HepG2 (cell line): ENCODE measurements around the gene TRA2B. TPM values are rescaled to one million over a fixed set of nuclear protein-coding genes. Genes with fewer than 3 reads are reported as not detected.

ENCODE experiments used
- AHR ChIP-seq: IDR thresholded peaks from 2 replicates; pipeline ENCODE4 v1.6.1; 2018; ENCODE audit warnings: missing genetic modification reagents, missing compliant biosample characterization
- CCDC6 ChIP-seq: sonication (generic); formaldehyde crosslinking; IDR thresholded peaks from 2 replicates; pipeline ENCODE4 v1.8.1; 2022; ENCODE audit warnings: mild to moderate bottlenecking, missing genetic modification reagents, moderate library complexity
- EHMT2 ChIP-seq: fragments of 200-600 bp; sonication (generic); IDR thresholded peaks from 2 replicates; pipeline ENCODE4 v1.7.0; 2017; ENCODE audit warnings: antibody characterized with exemption, low read depth, low read length, borderline replicate concordance
- ELF1 ChIP-seq: sonication (generic); formaldehyde crosslinking; IDR thresholded peaks from 2 replicates; pipeline ENCODE4 v1.4.0; 2020; ENCODE audit warnings: missing genetic modification reagents
- FOXK2 ChIP-seq: fragments of 450-650 bp; IDR thresholded peaks from 2 replicates; pipeline ENCODE4 v1.6.1; 2016
- HDAC1 ChIP-seq: sonication (generic); formaldehyde crosslinking; IDR thresholded peaks from 2 replicates; pipeline ENCODE4 v1.5.1; 2020; ENCODE audit warnings: mild to moderate bottlenecking, missing genetic modification reagents
- HMGXB4 ChIP-seq, 2 experiments: sonication (generic) in 1 of 2; formaldehyde crosslinking in 1 of 2; IDR thresholded peaks; 2 replicates each; pipeline versions ENCODE4 v1.4.0 to v1.6.1; 2018 to 2020; ENCODE audit warnings: missing genetic modification reagents in 2 of 2, borderline replicate concordance in 1 of 2, low read depth in 1 of 2, mild to moderate bottlenecking in 1 of 2, missing biosample characterization in 1 of 2
- HNF1A ChIP-seq, 2 experiments: sonication (generic) in 1 of 2; formaldehyde crosslinking in 1 of 2; IDR thresholded peaks; 2 replicates each; pipeline versions ENCODE4 v1.4.0 to v1.6.1; 2016 to 2020; ENCODE audit warnings: borderline replicate concordance in 1 of 2, low read depth in 1 of 2, mild to moderate bottlenecking in 1 of 2, missing genetic modification reagents in 1 of 2
- HOXA9 ChIP-seq: sonication (generic); formaldehyde crosslinking; IDR thresholded peaks from 2 replicates; pipeline ENCODE4 v1.8.1; 2022; ENCODE audit warnings: missing genetic modification reagents, mild to moderate bottlenecking, moderate library complexity, borderline replicate concordance
- JUN ChIP-seq: sonication (generic); formaldehyde crosslinking; IDR thresholded peaks from 2 replicates; pipeline ENCODE4 v1.4.0; 2020; ENCODE audit warnings: mild to moderate bottlenecking, missing genetic modification reagents
- MED1 ChIP-seq: sonication (generic); formaldehyde crosslinking; IDR thresholded peaks from 2 replicates; pipeline ENCODE4 v1.4.0; 2020; ENCODE audit warnings: missing genetic modification reagents
- NR2F2 ChIP-seq: IDR thresholded peaks from 2 replicates; pipeline ENCODE4 v1.6.1; 2012; ENCODE audit warnings: low read depth, inconsistent platforms, borderline replicate concordance
- PBX3 ChIP-seq: sonication (generic); formaldehyde crosslinking; IDR thresholded peaks from 2 replicates; pipeline ENCODE4 v1.8.1; 2023; ENCODE audit warnings: missing genetic modification reagents, inconsistent platforms, borderline replicate concordance
- RAD21 ChIP-seq: fragments of 450-650 bp; formaldehyde crosslinking; IDR thresholded peaks from 2 replicates; pipeline ENCODE4 v1.5.0; 2020; ENCODE audit warnings: mild to moderate bottlenecking
- RBM39 ChIP-seq: fragments of 200-400 bp; formaldehyde crosslinking; IDR thresholded peaks from one replicate; pipeline ENCODE4 v1.6.1; 2018; ENCODE audit warnings: antibody characterized with exemption, mild to moderate bottlenecking, low read depth, low read length; ENCODE audit not compliant: poor library complexity, severe bottlenecking
- TRIM24 ChIP-seq: sonication (generic); formaldehyde crosslinking; IDR thresholded peaks from 2 replicates; pipeline ENCODE4 v1.8.0; 2022; ENCODE audit warnings: mild to moderate bottlenecking, missing genetic modification reagents
- WIZ ChIP-seq: sonication (generic); formaldehyde crosslinking; IDR thresholded peaks from 2 replicates; pipeline ENCODE4 v1.5.1; 2020; ENCODE audit warnings: mild to moderate bottlenecking, missing genetic modification reagents
- ZNF225 ChIP-seq: sonication (generic); formaldehyde crosslinking; IDR thresholded peaks from 2 replicates; pipeline ENCODE4 v1.4.0; 2020; ENCODE audit warnings: mild to moderate bottlenecking, missing genetic modification reagents
- ZNF607 ChIP-seq: sonication (generic); formaldehyde crosslinking; IDR thresholded peaks from 2 replicates; pipeline ENCODE4 v1.5.1; 2020; ENCODE audit warnings: missing genetic modification reagents, mild to moderate bottlenecking, borderline replicate concordance
- ZNF790 ChIP-seq: sonication (generic); formaldehyde crosslinking; IDR thresholded peaks from 2 replicates; pipeline ENCODE4 v1.8.0; 2022; ENCODE audit warnings: missing genetic modification reagents, mild to moderate bottlenecking, borderline replicate concordance
- ZZZ3 ChIP-seq: sonication (generic); formaldehyde crosslinking; IDR thresholded peaks from 2 replicates; pipeline ENCODE4 v1.4.0; 2020; ENCODE audit warnings: missing genetic modification reagents, mild to moderate bottlenecking, borderline replicate concordance
- polyA plus RNA-seq, 8 experiments: library from polyadenylated mRNA; depleted of rRNA in 3 of 8; stranded (reverse) in 7 of 8; unstranded in 1 of 8; fragments of >200 nt; fragmentation: Illumina TruSeq in 4 of 8; extraction: Trizol in 4 of 8; gene quantifications; 2 replicates each; pipeline versions ENCODE4 v1.2.1 to v1.2.3, GENCODE V29; 2011 to 2016; ENCODE audit warnings: low read depth in 4 of 8, missing spikeins in 1 of 8, mixed read lengths in 1 of 8; ENCODE audit not compliant: insufficient read depth in 1 of 8
- total RNA-seq, 5 experiments: library from RNA; depleted of rRNA; stranded (reverse); fragments of >200 nt; fragmentation: Illumina TruSeq; extraction: Trizol; gene quantifications; 2 replicates each; pipeline ENCODE4 v1.2.3, GENCODE V29; 2016; ENCODE audit warnings: low read depth in 1 of 5

TRA2B gene
- total and polyA plus RNA-seq, 2 of the 13 experiments (the other 11 are each of a cell fraction or from before 2014, with no cell fraction given) = 105 to 241 TPM

GRCh38 chr3:185942907-185943759 is 5.3 kb upstream of the TRA2B start (continued):
- TF ChIP-seq HNF1A (IDR thresholded peaks at IDR 0.05; ENCODE audit: low read depth) = no peak
- 0 out of 2 replicates have a peak, but pooled peaks have one; percentile 25 for TF ChIP-seq HNF1A (CRISPR knock-in tag; IDR thresholded peaks at IDR 0.05; ENCODE audit: borderline replicate concordance)
- peak; percentile 65 for TF ChIP-seq MED1
- TF ChIP-seq RBM39 = no peak
- no peak for TF ChIP-seq JUN (CRISPR knock-in tag)
- TF ChIP-seq ZZZ3 (CRISPR knock-in tag) = no peak
- TF ChIP-seq ZNF225 (CRISPR knock-in tag) = no peak
- no peak for TF ChIP-seq WIZ (CRISPR knock-in tag)
- TF ChIP-seq ELF1 (CRISPR knock-in tag) = peak; percentile 39; the same call in 1 of the 2 replicates
- peak; percentile 62 to 87; a peak in 3 of 4 replicates for TF ChIP-seq HMGXB4 (CRISPR knock-in tag; IDR thresholded peaks at IDR 0.05; ENCODE audit: borderline replicate concordance in 1 of 2, low read depth in 1 of 2)
- TF ChIP-seq FOXK2 = no peak
- peak; percentile 82 for TF ChIP-seq RAD21 (CRISPR knock-in tag)
- 0 out of 2 replicates have a peak, but pooled peaks have one; percentile 30 for TF ChIP-seq ZNF790
- no peak for TF ChIP-seq TRIM24 (CRISPR knock-in tag)
- no peak for TF ChIP-seq HOXA9 (CRISPR knock-in tag)
- no peak for TF ChIP-seq NR2F2
- no peak for TF ChIP-seq EHMT2
- peak; percentile 58; the same call in 1 of the 2 replicates for TF ChIP-seq HDAC1 (CRISPR knock-in tag)
- 0 out of 2 replicates have a peak, but pooled peaks have one; percentile 21 for TF ChIP-seq ZNF607 (CRISPR knock-in tag)
- TF ChIP-seq CCDC6 (CRISPR knock-in tag) = no peak
- no peak for TF ChIP-seq PBX3 (CRISPR knock-in tag)
- TF ChIP-seq AHR (CRISPR knock-in tag) = peak; percentile 81; the same call in 1 of the 2 replicates
